ENCODE data around the gene ICAM5. TPM values are rescaled to one million over a fixed set of nuclear protein-coding genes. Genes with fewer than 3 reads are reported as not detected.

The ICAM5 gene
- total RNA-seq, 1 experiment from 2014 or later: 19.5 TPM

- TF ChIP-seq POLR2AphosphoS5 (IDR thresholded peaks at IDR 0.05; ENCODE audit: low read depth, low read length) (no peak), SIN3A (IDR thresholded peaks at IDR 0.05; ENCODE audit: borderline replicate concordance, insufficient read depth, low read depth, low read length) (no peak), TCF7L2 (IDR thresholded peaks at IDR 0.05; ENCODE audit: low read depth, low read length) (no peak), CTCF (IDR thresholded peaks at IDR 0.05) (no peak)
- TF ChIP-seq, protein P1, sequence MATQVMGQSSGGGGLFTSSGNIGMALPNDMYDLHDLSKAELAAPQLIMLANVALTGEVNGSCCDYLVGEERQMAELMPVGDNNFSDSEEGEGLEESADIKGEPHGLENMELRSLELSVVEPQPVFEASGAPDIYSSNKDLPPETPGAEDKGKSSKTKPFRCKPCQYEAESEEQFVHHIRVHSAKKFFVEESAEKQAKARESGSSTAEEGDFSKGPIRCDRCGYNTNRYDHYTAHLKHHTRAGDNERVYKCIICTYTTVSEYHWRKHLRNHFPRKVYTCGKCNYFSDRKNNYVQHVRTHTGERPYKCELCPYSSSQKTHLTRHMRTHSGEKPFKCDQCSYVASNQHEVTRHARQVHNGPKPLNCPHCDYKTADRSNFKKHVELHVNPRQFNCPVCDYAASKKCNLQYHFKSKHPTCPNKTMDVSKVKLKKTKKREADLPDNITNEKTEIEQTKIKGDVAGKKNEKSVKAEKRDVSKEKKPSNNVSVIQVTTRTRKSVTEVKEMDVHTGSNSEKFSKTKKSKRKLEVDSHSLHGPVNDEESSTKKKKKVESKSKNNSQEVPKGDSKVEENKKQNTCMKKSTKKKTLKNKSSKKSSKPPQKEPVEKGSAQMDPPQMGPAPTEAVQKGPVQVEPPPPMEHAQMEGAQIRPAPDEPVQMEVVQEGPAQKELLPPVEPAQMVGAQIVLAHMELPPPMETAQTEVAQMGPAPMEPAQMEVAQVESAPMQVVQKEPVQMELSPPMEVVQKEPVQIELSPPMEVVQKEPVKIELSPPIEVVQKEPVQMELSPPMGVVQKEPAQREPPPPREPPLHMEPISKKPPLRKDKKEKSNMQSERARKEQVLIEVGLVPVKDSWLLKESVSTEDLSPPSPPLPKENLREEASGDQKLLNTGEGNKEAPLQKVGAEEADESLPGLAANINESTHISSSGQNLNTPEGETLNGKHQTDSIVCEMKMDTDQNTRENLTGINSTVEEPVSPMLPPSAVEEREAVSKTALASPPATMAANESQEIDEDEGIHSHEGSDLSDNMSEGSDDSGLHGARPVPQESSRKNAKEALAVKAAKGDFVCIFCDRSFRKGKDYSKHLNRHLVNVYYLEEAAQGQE (IDR thresholded peaks at IDR 0.05; ENCODE audit: insufficient read depth in 1 of 2, low read depth in 2 of 2, low read length in 1 of 2): no peak
- intact Hi-C loops (cut with micrococcal nuclease; ENCODE audit: unreplicated experiment): no loop called here
- in situ Hi-C loops (cut with HindIII; ENCODE audit: low pct_unique_long_range_greater_than_20kb, low sequenced_read_pairs): no loop called here
- Histone ChIP-seq H3K27me3 (ENCODE audit: control insufficient read depth, insufficient read depth, low read length) (no peaks in the 10 kb centered on the region), H3K9me3 (ENCODE audit: control insufficient read depth, insufficient read depth, low read depth, low read length) (no peaks in the 10 kb centered on the region), H3K4me3 (ENCODE audit: low read depth in 2 of 2, low read length in 2 of 2) (no peak overlapping the region), H3K27ac (ENCODE audit: low read length) (no peak overlapping the region), H3K4me1 (ENCODE audit: control insufficient read depth, insufficient read depth, low read length) (peaks cover 17% of the 10 kb centered on the region; the same call in 1 of the 2 replicates), H3K36me3 (ENCODE audit: control insufficient read depth, insufficient read depth, low read length) (0 out of 2 replicates have a peak, but pooled peaks cover 2% of the 10 kb centered on the region)
- no TSS peak for BruUV-seq (replicated peaks)
- DNase-seq (ENCODE audit: low read depth, low spot score): no peak
- POLR2A ChIA-PET: interaction anchor here (0.7 kb wide), 1 partner anchor 176 kb away, joined by 5 read pairs; no protein-coding TSS in a partner anchor
- CTCF ChIA-PET: interaction anchor here (0.7 kb wide), 1 partner anchor 34 kb away, joined by 7 read pairs; no protein-coding TSS in a partner anchor
- no peak for ATAC-seq
Observed at GRCh38 chr19:10283301-10284064, 6.3 kb upstream of the ICAM5 start.

DNA sequence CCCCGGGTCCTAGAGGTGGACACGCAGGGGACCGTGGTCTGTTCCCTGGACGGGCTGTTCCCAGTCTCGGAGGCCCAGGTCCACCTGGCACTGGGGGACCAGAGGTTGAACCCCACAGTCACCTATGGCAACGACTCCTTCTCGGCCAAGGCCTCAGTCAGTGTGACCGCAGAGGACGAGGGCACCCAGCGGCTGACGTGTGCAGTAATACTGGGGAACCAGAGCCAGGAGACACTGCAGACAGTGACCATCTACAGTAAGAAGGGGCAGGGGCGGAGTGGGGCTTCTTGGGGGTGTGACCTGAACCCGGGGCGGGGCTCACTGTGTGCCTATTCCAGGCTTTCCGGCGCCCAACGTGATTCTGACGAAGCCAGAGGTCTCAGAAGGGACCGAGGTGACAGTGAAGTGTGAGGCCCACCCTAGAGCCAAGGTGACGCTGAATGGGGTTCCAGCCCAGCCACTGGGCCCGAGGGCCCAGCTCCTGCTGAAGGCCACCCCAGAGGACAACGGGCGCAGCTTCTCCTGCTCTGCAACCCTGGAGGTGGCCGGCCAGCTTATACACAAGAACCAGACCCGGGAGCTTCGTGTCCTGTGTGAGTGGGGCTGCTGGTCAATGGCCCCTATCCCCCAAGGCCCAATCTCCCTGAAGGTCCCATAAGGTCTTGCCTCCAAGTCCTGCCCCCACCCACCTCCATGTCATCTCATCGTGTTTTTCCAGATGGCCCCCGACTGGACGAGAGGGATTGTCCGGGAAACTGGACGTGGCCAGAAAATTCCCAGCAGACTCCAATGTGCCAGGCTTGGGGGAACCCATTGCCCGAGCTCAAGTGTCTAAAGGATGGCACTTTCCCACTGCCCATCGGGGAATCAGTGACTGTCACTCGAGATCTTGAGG lies 5.4 kb upstream of the ICAM5 start:
- Histone ChIP-seq H3K9me3 (ENCODE audit: control insufficient read depth, insufficient read depth, low read depth, low read length) (no peaks in the 10 kb centered on the region), H3K27me3 (ENCODE audit: control insufficient read depth, insufficient read depth, low read length) (no peaks in the 10 kb centered on the region), H3K4me3 (ENCODE audit: low read depth in 2 of 2, low read length in 2 of 2) (no peak overlapping the region), H3K4me1 (ENCODE audit: control insufficient read depth, insufficient read depth, low read length) (peaks cover 17% of the 10 kb centered on the region; the same call in 1 of the 2 replicates), H3K36me3 (ENCODE audit: control insufficient read depth, insufficient read depth, low read length) (0 out of 2 replicates have a peak, but pooled peaks cover 2% of the 10 kb centered on the region), H3K27ac (ENCODE audit: low read length) (no peak overlapping the region)
- ChIA-PET POLR2A (no interaction called here), CTCF (no interaction called here)
- in situ Hi-C loops (cut with HindIII; ENCODE audit: low pct_unique_long_range_greater_than_20kb, low sequenced_read_pairs) (no loop called here), intact Hi-C loops (cut with micrococcal nuclease; ENCODE audit: unreplicated experiment) (no loop called here)
- no peak for TF ChIP-seq SIN3A (IDR thresholded peaks at IDR 0.05; ENCODE audit: borderline replicate concordance, insufficient read depth, low read depth, low read length)
- TF ChIP-seq, protein P1 (IDR thresholded peaks at IDR 0.05; ENCODE audit: insufficient read depth in 1 of 2, low read depth in 2 of 2, low read length in 1 of 2): no peak
- TF ChIP-seq CTCF (IDR thresholded peaks at IDR 0.05): no peak
- TF ChIP-seq TCF7L2 (IDR thresholded peaks at IDR 0.05; ENCODE audit: low read depth, low read length): no peak
- TF ChIP-seq POLR2AphosphoS5 (IDR thresholded peaks at IDR 0.05; ENCODE audit: low read depth, low read length): no peak
- DNase-seq (ENCODE audit: low read depth, low spot score): no peak
- ATAC-seq: no peak
- BruUV-seq (replicated peaks): no TSS peak

Data from Panc1 (cell line).